B cell (primary cell): Measurements from ENCODE around the gene AKAP6. TPM values are rescaled to one million over a fixed set of nuclear protein-coding genes. Genes with fewer than 3 reads are reported as not detected.
"Not testable (repeated sequence)": the region's sequence is repeated elsewhere in the genome, so short reads cannot be mapped to it uniquely, and the experiment has no call there.

Experiments used
- ATAC-seq: fragments of 200-7000 bp; cut with Tn5 transposase; one replicate; pipeline ENCODE4 v1.10.0; 2021; ENCODE audit warnings: low read depth, mild to moderate bottlenecking, moderate number of reproducible peaks, moderate library complexity
- CTCF ChIA-PET: fragments of 350-600 bp; sonication (Branson Sonifier 250); formaldehyde crosslinking; loops from one replicate; lab custom pipeline; 2021; ENCODE audit warnings: antibody characterized with exemption, inconsistent platforms; lab: Charles Lee
- POLR2A ChIA-PET: fragments of 350-600 bp; sonication (Branson Sonifier 250); formaldehyde crosslinking; loops from one replicate; lab custom pipeline; 2021; ENCODE audit warnings: antibody characterized with exemption; lab: Charles Lee
- DNase-seq: peaks from one replicate; pipeline ENCODE4 v3.0.0; 2013
- H2AFZ ChIP-seq: 2 replicates; pipeline ENCODE4 v1.6.1; 2012; ENCODE audit warnings: mild to moderate bottlenecking, low read depth, low read length; ENCODE audit not compliant: insufficient read depth, poor library complexity, severe bottlenecking
- H3K27ac ChIP-seq, 2 donors: 1 replicate in 1 of 2; 2 replicates in 1 of 2; pipeline ENCODE4 v1.5.1; 2012 to 2013; ENCODE audit warnings: low read length in 2 of 2, mild to moderate bottlenecking in 2 of 2, moderate library complexity in 1 of 2
- H3K27me3 ChIP-seq, 4 experiments: fragments of 200-600 bp in 1 of 4; sonication (generic) in 1 of 4; replicated peaks in 1 of 4; 1 replicate in 2 of 4; 2 replicates in 2 of 4; pipeline versions ENCODE4 v1.6.1 to v1.7.0; 2013 to 2016; ENCODE audit warnings: low read length in 3 of 4, mild to moderate bottlenecking in 2 of 4, mixed read lengths in 1 of 4, moderate library complexity in 1 of 4; ENCODE audit not compliant: insufficient read depth in 4 of 4, control insufficient read depth in 3 of 4; ENCODE audit errors: control extremely low read depth in 1 of 4
- H3K36me3 ChIP-seq, 2 experiments: replicated peaks in 1 of 2; 1 replicate in 1 of 2; 2 replicates in 1 of 2; pipeline versions ENCODE4 v1.6.1 to v1.7.1; 2013; ENCODE audit warnings: low read length in 1 of 2; ENCODE audit not compliant: insufficient read depth in 2 of 2, control insufficient read depth in 1 of 2; ENCODE audit errors: control extremely low read depth in 1 of 2, extremely low read depth in 1 of 2
- H3K4me1 ChIP-seq, 2 donors: fragments of 200-600 bp in 1 of 2; sonication (generic) in 1 of 2; 1 replicate in 1 of 2; 2 replicates in 1 of 2; pipeline versions ENCODE4 v1.5.1 to v1.6.1; 2013 to 2017; ENCODE audit warnings: low read length in 2 of 2; ENCODE audit not compliant: control insufficient read depth in 2 of 2, insufficient read depth in 2 of 2
- H3K4me2 ChIP-seq: replicated peaks from 2 replicates; pipeline ENCODE3; 2012; ENCODE audit warnings: mild to moderate bottlenecking, low read depth, low read length; ENCODE audit not compliant: poor library complexity, severe bottlenecking
- H3K4me3 ChIP-seq, 5 experiments: fragments of 200-600 bp in 1 of 5; sonication (generic) in 1 of 5; 1 replicate in 3 of 5; 2 replicates in 2 of 5; pipeline versions ENCODE4 v1.5.1 to v1.7.0; 2011 to 2016; ENCODE audit warnings: low read length in 4 of 5, mild to moderate bottlenecking in 4 of 5, low read depth in 2 of 5, control low read depth in 1 of 5, moderate library complexity in 1 of 5; ENCODE audit not compliant: insufficient read depth in 1 of 5; ENCODE audit errors: control extremely low read depth in 1 of 5, extremely low read depth in 1 of 5
- H3K79me2 ChIP-seq: fragments of 200-600 bp; sonication (generic); one replicate; pipeline ENCODE4 v1.6.0; 2016; ENCODE audit warnings: low read length; ENCODE audit not compliant: control insufficient read depth, insufficient read depth
- H3K9ac ChIP-seq: fragments of 200-600 bp; sonication (generic); 2 replicates; pipeline ENCODE4 v1.6.1; 2017; ENCODE audit warnings: mild to moderate bottlenecking, low read length, moderate library complexity
- H3K9me3 ChIP-seq, 3 donors: one replicate each; pipeline versions ENCODE4 v1.6.1 to v1.7.1; 2013; ENCODE audit warnings: low read length in 2 of 3; ENCODE audit not compliant: control insufficient read depth in 2 of 3, insufficient read depth in 1 of 3; ENCODE audit errors: control extremely low read depth in 1 of 3
- H4K20me1 ChIP-seq: 2 replicates; pipeline ENCODE4 v1.6.0; 2012; ENCODE audit warnings: mild to moderate bottlenecking, low read length; ENCODE audit not compliant: insufficient read depth, control insufficient read depth, poor library complexity, severe bottlenecking
- H3K27ac Mint-ChIP-seq: one replicate; pipeline ENCODE4 v1.8.0; 2021; ENCODE audit warnings: mixed read lengths
- H3K27me3 Mint-ChIP-seq: one replicate; pipeline ENCODE4 v1.8.0; 2021; ENCODE audit warnings: mixed read lengths
- H3K4me1 Mint-ChIP-seq: one replicate; pipeline ENCODE4 v1.8.0; 2021; ENCODE audit warnings: mixed read lengths
- H3K4me3 Mint-ChIP-seq: one replicate; pipeline ENCODE4 v1.8.0; 2021; ENCODE audit warnings: mixed read lengths
- H3K9me3 Mint-ChIP-seq: one replicate; pipeline ENCODE4 v1.8.0; 2022; ENCODE audit warnings: mixed read lengths; ENCODE audit not compliant: insufficient read depth
- CTCF ChIP-seq: fragments of 200-600 bp; IDR thresholded peaks from one replicate; pipeline ENCODE4 v1.8.0; 2022; ENCODE audit warnings: antibody characterized with exemption, mild to moderate bottlenecking
- EZH2 ChIP-seq: IDR thresholded peaks from 2 replicates; pipeline ENCODE4 v1.6.1; 2012; ENCODE audit warnings: borderline replicate concordance, low read depth, mild to moderate bottlenecking, moderate library complexity, low read length; ENCODE audit not compliant: insufficient read depth, poor library complexity, severe bottlenecking
- WGBS: methylation state at CpG from one replicate; pipeline ENCODE4 v1.1.5; 2013; ENCODE audit warnings: missing lambda C conversion rate; ENCODE audit not compliant: insufficient coverage; 5-methylcytosine and 5-hydroxymethylcytosine counted together
- intact Hi-C: fragments of 100-400 bp; cut with micrococcal nuclease; formaldehyde crosslinking; loops from one replicate; pipeline ENCODE4 v1.10.0; 2022
- polyA plus RNA-seq: library from polyadenylated mRNA; depleted of rRNA; stranded (reverse); fragments of >200 nt; gene quantifications from 2 replicates; pipeline ENCODE4 v1.2.3, GENCODE V29; 2012
- total RNA-seq, 2 donors: library from RNA; stranded (reverse); fragments of 120-200 nt in 1 of 2; gene quantifications; 1 replicate in 1 of 2; 2 replicates in 1 of 2; pipeline versions ENCODE4 v1.2.3 to v1.2.4, GENCODE V29; 2013 to 2022

The AKAP6 gene
- total and polyA plus RNA-seq, 2 donors (not counting 1 experiment from before 2014, with no cell fraction given) = 1.4 to 2.8 TPM

DNA sequence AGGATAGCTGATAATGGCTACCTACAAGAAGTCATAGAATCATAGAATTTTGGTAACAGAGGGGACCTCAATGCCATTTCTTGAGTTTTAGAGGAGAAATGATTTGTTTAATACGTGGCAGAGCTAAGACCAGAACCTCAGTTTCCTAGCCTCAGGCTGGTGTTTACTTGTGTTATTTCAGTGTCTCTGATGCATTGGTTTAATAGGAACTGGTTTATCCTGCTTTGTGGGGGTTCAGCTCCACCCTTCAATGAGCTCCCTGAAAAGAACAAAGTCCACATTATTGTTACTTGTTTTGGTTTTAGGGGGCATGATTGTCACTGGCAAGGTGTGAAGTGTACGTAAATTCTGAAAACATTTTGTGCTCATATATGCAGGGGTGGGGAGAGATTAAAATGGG lies 55.4 kb downstream of the AKAP6 start:
- no peak overlapping the region for H3K9ac ChIP-seq
- H3K4me1 Mint-ChIP-seq = no peaks in the 10 kb centered on the region
- no peak overlapping the region for H3K4me3 ChIP-seq
- 89% methylated on average over 1 of the region's 2 CpGs for WGBS
- H3K27ac ChIP-seq = no peak overlapping the region
- H3K79me2 ChIP-seq = no peaks in the 10 kb centered on the region
- ATAC-seq = no peak
- intact Hi-C loops = no loop called here
- no peak overlapping the region for H3K27ac Mint-ChIP-seq
- no peak overlapping the region for H2AFZ ChIP-seq
- no peaks in the 10 kb centered on the region for H4K20me1 ChIP-seq
- no peaks in the 10 kb centered on the region for H3K9me3 Mint-ChIP-seq
- no peaks in the 10 kb centered on the region for H3K4me1 ChIP-seq
- no peaks in the 10 kb centered on the region for H3K9me3 ChIP-seq
- ChIA-PET POLR2A (no interaction called here), CTCF (no interaction called here)
- H3K27me3 ChIP-seq = no peaks in the 10 kb centered on the region
- peaks cover 6% of the 10 kb centered on the region for H3K27me3 Mint-ChIP-seq
- no peaks in the 10 kb centered on the region for H3K36me3 ChIP-seq
- no peak for DNase-seq
- H3K4me3 Mint-ChIP-seq = no peak overlapping the region
- no peak for TF ChIP-seq CTCF
- TF ChIP-seq EZH2 = no peak
- H3K4me2 ChIP-seq = no peak overlapping the region

GRCh38 chr14:32387295-32387694 lies 58.2 kb downstream of the AKAP6 start:
- H2AFZ ChIP-seq, H3K9me3 ChIP-seq, H3K36me3 ChIP-seq, intact Hi-C loops, H3K4me1 Mint-ChIP-seq, H3K4me2 ChIP-seq, POLR2A ChIA-PET, H3K9ac ChIP-seq, H3K4me3 Mint-ChIP-seq, H3K27ac ChIP-seq, H3K9me3 Mint-ChIP-seq, H3K79me2 ChIP-seq, H3K27me3 ChIP-seq, H4K20me1 ChIP-seq, H3K4me1 ChIP-seq, ATAC-seq, H3K4me3 ChIP-seq, DNase-seq, H3K27ac Mint-ChIP-seq: not testable (repeated sequence)
- WGBS = no CpG with 5 or more reads among the region's 2 CpGs
- H3K27me3 Mint-ChIP-seq = peaks cover 10% of the 10 kb centered on the region
- CTCF ChIA-PET = interaction anchor here (0.7 kb wide), 1 partner anchor 566 kb away, joined by 3 read pairs; no protein-coding TSS in a partner anchor
